Dermis microvascular lymphatic vessel endothelial cell (primary cell): ENCODE measurements around the gene STX11. TPM values are rescaled to one million over a fixed set of nuclear protein-coding genes. Genes with fewer than 3 reads are reported as not detected.
"Not testable (repeated sequence)": the region's sequence is repeated elsewhere in the genome, so short reads cannot be mapped to it uniquely, and the experiment has no call there.

Experiments
- DNase-seq, 2 donors: peaks; one replicate each; pipeline versions ENCODE4 v3.0.0 to v3.0.0-alpha.2; 2010; ENCODE audit warnings: low read depth in 2 of 2
- total RNA-seq: library from RNA; depleted of rRNA; stranded (reverse); fragments of >200 nt; gene quantifications from 2 replicates; pipeline ENCODE4 v1.2.1, GENCODE V29; 2014

The STX11 gene
- 13.0 and 21.1 TPM in 2 replicates for total RNA-seq

- peak; percentile 50 to 77 for DNase-seq
Observed at GRCh38 chr6:144149894-144150709, at the start of gene STX11. STX11 (plus strand) TSS chr6:144150517; CDS start chr6:144186628, 36,111 bp downstream.

- no peak for DNase-seq
Observed at GRCh38 chr6:144103026-144103563, 47.2 kb upstream of the STX11 start.

GRCh38 chr6:144104488-144104887 is 45.8 kb upstream of the STX11 start:
- no peak for DNase-seq

DNA sequence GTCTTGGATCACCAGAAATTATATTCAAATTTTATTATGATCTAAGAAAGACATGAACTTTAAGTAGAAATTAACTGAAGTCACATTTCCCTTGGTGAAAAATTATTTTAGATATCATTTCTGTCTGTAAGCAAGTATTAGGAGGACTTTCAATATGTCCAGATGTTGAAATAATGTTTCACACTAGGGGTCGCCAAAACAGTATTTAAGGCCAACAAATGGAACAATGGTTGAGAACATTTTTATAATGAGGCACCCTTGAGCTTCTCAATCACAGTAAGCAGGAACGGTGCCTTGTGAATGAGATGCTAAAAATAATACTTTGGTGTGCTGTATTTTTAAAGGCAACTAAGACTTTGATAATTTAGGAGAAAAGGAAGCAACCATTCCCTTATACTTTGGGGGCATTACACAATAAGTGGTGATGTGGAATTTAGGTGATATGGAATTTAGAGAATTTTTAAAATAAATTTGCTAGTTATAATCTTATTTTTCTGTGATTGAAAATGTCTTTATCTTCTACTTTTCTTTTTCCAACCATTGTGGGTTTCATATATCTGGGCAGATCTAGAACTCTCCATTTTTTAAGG is 45.3 kb upstream of the STX11 start:
- DNase-seq, result peak; percentile 77 to 80

DNA sequence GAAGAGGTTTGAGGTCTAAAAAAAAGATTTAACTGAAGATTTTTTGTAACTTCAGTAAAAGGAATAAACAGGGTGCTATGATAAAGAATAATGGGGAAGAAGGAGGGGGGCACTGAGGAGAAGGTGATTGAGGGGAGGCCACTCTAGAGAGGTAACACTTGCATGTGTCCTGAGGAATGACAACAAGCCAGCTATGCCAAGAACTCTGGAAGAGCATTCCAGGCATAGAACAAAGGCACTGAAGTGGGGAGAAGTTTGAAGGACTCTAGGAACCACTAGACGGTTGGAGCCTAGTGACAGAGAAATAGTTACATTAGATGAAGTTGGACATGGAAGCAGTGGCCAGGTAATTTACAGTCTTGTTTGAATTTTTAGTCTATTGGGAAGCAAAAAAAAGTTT is 44.1 kb upstream of the STX11 start:
- DNase-seq, result no peak

DNA sequence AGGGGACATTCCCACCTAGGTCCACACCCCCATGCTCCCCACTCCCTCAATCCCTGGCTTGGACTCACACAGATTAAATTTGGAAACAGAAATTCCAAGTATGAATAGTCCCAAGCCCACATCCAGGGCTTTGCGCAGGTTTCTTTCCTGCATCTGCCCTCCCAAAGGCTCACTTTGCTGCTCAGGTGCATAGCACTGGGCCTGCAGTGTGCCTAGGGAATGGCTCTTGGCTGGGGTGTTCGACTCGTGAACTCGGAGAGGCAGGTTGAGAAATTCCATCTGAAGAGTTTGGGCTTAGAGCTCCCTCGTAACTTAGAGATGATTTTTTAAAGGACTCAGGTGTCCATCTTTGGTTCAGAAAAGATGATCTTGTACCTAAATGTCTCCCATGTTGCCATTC is 40.1 kb upstream of the STX11 start:
- no peak for DNase-seq

GRCh38 chr6:144113366-144113765 is 37.0 kb upstream of the STX11 start:
- DNase-seq, result no peak

DNA sequence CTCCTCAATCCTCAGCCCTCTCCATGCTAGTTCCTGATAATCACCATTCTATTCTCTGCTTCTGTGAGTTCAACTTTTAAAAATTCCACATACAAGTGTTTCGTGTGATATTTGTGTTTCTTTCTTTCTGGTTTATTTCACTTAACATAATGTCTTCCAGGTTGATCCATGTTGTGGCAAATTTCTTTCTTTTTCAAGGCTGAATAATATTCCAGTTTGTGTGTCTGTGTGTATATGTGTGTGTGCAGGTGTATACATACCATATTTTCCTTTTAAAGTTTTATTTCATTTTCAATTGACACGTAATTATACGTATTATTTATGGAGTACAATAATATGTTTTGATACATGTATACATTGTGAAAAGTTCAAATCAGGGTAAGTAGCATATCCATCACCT is 35.1 kb upstream of the STX11 start:
- no peak for DNase-seq

- DNase-seq, result no peak
Observed at GRCh38 chr6:144119376-144119775, 30.9 kb upstream of the STX11 start.

GRCh38 chr6:144122861-144123260 is 27.5 kb upstream of the STX11 start:
- DNase-seq, result no peak

GRCh38 chr6:144123421-144123820 is 26.9 kb upstream of the STX11 start:
- DNase-seq, result no peak

GRCh38 chr6:144123836-144124235 is 26.5 kb upstream of the STX11 start:
- no peak for DNase-seq

DNA sequence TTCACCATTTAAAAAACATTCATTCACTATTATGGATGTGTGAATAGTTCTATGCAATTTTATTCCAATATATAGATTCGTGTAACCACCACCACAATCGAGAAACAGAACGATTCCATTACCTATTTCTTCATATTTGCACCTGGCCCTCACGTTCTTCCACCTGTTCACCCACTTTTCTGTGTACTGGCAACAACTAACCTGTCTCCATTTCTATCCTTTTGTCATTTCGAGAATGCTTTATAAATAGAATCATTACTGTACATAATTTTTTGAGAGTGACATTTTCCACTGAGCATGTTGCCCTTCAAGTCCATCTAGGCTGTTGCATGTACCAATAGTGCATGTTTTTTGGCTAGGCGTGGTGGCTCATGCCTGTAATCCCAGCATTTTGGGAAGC is 23.2 kb upstream of the STX11 start:
- no peak for DNase-seq

- no peak for DNase-seq
Observed at GRCh38 chr6:144129469-144129868, 20.8 kb upstream of the STX11 start.

GRCh38 chr6:144131248-144131709 is 19.0 kb upstream of the STX11 start:
- DNase-seq, result peak in 1 of 2 donors; percentile 66

GRCh38 chr6:144132167-144132690 is 18.1 kb upstream of the STX11 start:
- DNase-seq, result not testable (repeated sequence)

DNA sequence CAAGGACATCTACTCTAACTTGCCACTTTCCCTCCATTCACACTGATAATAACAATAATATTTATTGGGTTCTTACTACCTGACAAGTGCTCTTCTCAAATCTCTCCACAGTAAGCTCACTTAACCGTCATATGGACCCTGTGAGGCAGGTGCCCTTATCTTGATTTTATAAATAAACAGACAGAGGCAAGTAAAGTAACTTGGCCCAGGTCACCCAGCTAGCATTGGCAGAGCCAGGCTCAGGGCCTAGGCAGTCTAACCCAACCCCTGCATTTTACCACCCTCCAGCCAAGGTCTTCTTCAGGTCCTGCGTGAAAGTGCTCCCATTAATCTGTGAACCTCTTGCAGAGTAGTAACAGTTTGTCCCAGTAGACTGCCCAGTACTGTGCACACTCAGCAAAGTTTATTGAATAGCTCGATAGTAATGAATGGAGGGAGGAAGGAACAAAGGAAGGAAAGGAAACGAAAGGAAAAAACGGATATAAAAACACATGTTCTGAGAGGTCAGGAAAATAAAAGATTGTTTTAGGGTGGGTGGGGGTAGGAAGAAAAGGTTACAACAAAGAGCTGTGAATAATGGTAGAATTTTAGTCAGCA is 17.0 kb upstream of the STX11 start:
- no peak for DNase-seq

GRCh38 chr6:144134176-144134575 is 16.1 kb upstream of the STX11 start:
- DNase-seq, result no peak

- DNase-seq, result peak in 1 of 2 donors; percentile 15
Observed at GRCh38 chr6:144134737-144135136, 15.6 kb upstream of the STX11 start.

DNA sequence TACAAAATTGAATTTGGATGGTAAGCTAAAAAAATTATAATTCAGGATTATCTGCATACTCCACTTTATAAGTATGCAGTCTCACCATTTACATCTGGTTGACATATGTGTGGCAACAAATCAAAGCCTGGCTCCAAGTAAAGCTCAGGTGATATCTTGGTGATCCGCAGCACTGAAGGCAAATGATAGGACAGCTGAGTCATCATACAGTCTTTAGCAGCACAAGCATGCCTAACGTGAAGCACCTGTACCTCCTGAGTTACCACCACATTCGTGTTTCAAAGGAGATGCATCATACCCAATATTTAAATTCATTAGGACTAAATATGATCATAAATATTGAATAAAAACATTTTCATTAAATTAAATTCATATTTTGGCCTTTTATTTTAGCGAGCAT is 11.8 kb upstream of the STX11 start:
- no peak for DNase-seq

DNA sequence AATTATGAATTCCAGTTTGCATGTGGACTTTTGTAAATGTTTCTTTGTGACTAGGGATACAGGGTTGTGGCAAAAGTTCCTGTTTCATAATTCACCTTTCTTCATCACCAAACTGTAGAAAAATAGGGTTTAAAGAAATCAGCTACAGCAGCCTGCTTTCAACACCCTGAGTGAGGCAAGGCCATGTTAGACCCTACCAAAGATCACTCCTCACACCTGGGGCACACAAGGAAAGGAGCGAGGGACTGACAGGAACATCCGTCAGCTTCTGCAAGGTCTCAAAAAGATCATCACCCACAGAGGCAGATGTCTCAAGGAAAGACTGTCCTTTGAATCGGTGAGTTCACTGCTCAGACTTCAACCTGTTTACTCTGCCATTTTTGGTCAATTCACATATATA is 10.5 kb upstream of the STX11 start:
- DNase-seq, result no peak

DNA sequence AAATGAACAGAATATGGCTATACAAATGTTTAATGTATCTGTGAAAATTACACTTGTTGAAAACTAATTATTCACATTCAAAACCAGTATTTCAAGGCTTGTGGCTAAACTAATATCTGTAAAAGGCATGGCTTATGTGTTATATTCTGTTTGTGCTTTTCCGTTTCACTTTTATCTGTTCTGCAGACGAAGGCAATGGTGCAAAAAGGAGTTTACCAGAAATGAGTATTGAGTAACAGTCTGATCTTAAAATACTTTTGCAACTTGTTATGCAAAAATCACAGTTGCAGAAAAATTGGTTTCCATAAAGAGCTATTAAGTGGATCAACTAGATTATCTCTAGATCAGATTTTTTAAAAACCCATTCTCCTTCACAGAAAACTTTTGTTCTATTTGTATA is 9.4 kb upstream of the STX11 start:
- no peak for DNase-seq
